GM21423 (cell line): ENCODE results near the gene ACSL3.

ENCODE experiments used
- ATAC-seq: cut with Tn5 transposase; IDR thresholded peaks from one replicate; pipeline ENCODE4 v1.9.1; 2021; ENCODE audit warnings: mild to moderate bottlenecking, moderate library complexity; ENCODE audit not compliant: unreplicated experiment

ACSL3 gene

GRCh38 chr2:222878877-222879603 lies 18.2 kb downstream of the ACSL3 start:
- no peak for ATAC-seq

- ATAC-seq, result no peak
Measured at GRCh38 chr2:222879604-222879933, 18.7 kb downstream of the ACSL3 start.

- ATAC-seq, result no peak
Measured at GRCh38 chr2:222882484-222882928, 21.7 kb downstream of the ACSL3 start.

- ATAC-seq, result no peak
Measured at GRCh38 chr2:222883420-222883819, 22.6 kb downstream of the ACSL3 start.

GRCh38 chr2:222884114-222884771 lies 23.4 kb downstream of the ACSL3 start:
- ATAC-seq, result no peak

GRCh38 chr2:222884805-222885424 lies 24.1 kb downstream of the ACSL3 start:
- no peak for ATAC-seq

GRCh38 chr2:222887124-222887523 lies 26.3 kb downstream of the ACSL3 start:
- no peak for ATAC-seq

- ATAC-seq, result no peak
Measured at GRCh38 chr2:222888716-222889115, 27.9 kb downstream of the ACSL3 start.

- no peak for ATAC-seq
Measured at GRCh38 chr2:222891890-222892289, 31.1 kb downstream of the ACSL3 start.

- ATAC-seq, result no peak
Measured at GRCh38 chr2:222892321-222892720, 31.5 kb downstream of the ACSL3 start.

GRCh38 chr2:222892761-222893160 lies 31.9 kb downstream of the ACSL3 start:
- ATAC-seq, result no peak

- no peak for ATAC-seq
Measured at GRCh38 chr2:222893716-222894115, 32.9 kb downstream of the ACSL3 start.

GRCh38 chr2:222895144-222895543 lies 34.3 kb downstream of the ACSL3 start:
- no peak for ATAC-seq

- ATAC-seq, result no peak
Measured at GRCh38 chr2:222897898-222898297, 37.1 kb downstream of the ACSL3 start.

- ATAC-seq, result no peak
Measured at GRCh38 chr2:222899413-222900181, 38.8 kb downstream of the ACSL3 start.

GRCh38 chr2:222900354-222900753 lies 39.5 kb downstream of the ACSL3 start:
- ATAC-seq, result no peak

GRCh38 chr2:222902660-222903059 lies 41.8 kb downstream of the ACSL3 start:
- no peak for ATAC-seq

- ATAC-seq, result peak; percentile 93
Measured at GRCh38 chr2:222903234-222904220, 42.7 kb downstream of the ACSL3 start.

GRCh38 chr2:222904557-222905258 lies 43.9 kb downstream of the ACSL3 start:
- no peak for ATAC-seq

- ATAC-seq, result no peak
Measured at GRCh38 chr2:222907048-222907447, 46.2 kb downstream of the ACSL3 start.
